Measurements from ENCODE around the gene SZRD1.

- TF ChIP-seq CTCF (IDR thresholded peaks at IDR 0.05; ENCODE audit: low read depth, low read length), result no peak
- TF ChIP-seq MAX (IDR thresholded peaks at IDR 0.05; ENCODE audit: low read depth, low read length), result no peak
- no peak for TF ChIP-seq POLR2A (IDR thresholded peaks at IDR 0.05; ENCODE audit: extremely low read depth, insufficient read length)
Measured at GRCh38 chr1:16321176-16321867, 45.7 kb upstream of the SZRD1 start.

Measured in NB4 (cell line).